Measurements from ENCODE around the gene PSTPIP2. TPM values are rescaled to one million over a fixed set of nuclear protein-coding genes. Genes with fewer than 3 reads are reported as not detected.
"Not testable (repeated sequence)": the region's sequence is repeated elsewhere in the genome, so short reads cannot be mapped to it uniquely, and the experiment has no call there.

PSTPIP2 gene
- total RNA-seq, 2 donors from 2014 or later, result 3.0 to 3.8 TPM

DNA sequence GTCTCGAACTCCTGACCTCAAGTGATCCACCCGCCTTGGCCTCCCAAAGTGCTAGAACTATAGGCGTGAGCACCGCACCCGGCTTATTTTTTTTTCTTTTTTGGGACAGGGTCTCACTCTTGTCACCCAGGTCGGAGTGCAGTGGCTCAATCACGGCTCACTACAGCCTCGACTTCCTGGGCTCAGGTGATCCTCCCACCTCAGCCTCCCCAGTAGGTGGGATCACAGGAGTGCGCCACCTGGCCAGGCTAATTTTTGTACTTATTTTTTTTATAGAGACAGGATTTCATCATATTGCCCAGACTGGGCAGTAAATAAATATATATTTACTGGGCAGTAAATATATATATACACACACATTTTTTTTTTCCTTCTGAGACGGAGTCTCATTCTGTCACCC is 23.5 kb upstream of the PSTPIP2 start:
- H3K4me3 ChIP-seq, result no peak overlapping the region
- TF ChIP-seq, protein P1, sequence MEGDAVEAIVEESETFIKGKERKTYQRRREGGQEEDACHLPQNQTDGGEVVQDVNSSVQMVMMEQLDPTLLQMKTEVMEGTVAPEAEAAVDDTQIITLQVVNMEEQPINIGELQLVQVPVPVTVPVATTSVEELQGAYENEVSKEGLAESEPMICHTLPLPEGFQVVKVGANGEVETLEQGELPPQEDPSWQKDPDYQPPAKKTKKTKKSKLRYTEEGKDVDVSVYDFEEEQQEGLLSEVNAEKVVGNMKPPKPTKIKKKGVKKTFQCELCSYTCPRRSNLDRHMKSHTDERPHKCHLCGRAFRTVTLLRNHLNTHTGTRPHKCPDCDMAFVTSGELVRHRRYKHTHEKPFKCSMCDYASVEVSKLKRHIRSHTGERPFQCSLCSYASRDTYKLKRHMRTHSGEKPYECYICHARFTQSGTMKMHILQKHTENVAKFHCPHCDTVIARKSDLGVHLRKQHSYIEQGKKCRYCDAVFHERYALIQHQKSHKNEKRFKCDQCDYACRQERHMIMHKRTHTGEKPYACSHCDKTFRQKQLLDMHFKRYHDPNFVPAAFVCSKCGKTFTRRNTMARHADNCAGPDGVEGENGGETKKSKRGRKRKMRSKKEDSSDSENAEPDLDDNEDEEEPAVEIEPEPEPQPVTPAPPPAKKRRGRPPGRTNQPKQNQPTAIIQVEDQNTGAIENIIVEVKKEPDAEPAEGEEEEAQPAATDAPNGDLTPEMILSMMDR (IDR thresholded peaks at IDR 0.05), result no peak
- H3K36me3 ChIP-seq, result peaks cover 17% of the 10 kb centered on the region
- no peak for DNase-seq
- no peaks in the 10 kb centered on the region for H3K4me1 ChIP-seq
- H3K9me3 ChIP-seq, result no peaks in the 10 kb centered on the region
- no peaks in the 10 kb centered on the region for H3K27me3 ChIP-seq
- no peak overlapping the region for H3K27ac ChIP-seq
- H3K9ac ChIP-seq (ENCODE audit: low read depth in 2 of 2, low read length in 2 of 2), result no peak overlapping the region
- intact Hi-C loops (cut with DNase I), result no loop called here

DNA sequence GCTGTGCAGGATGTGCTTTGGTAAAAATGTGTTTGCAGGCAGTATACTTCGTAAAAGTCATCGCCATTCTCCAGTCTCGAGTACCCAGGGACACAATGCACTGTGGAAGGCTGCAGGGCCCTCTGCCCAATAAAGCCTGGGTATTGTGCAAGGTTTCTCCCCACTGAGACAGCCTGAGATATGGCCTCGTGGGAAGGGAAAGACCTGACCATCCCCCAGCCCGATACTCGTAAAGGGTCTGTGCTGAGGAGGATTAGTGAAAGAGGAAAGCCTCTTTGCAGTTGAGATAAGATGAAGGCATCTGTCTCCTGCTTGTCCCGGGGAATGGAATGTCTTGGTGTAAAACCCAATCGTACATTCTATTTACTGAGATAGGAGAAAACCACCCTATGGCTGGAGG is 16.4 kb upstream of the PSTPIP2 start:
- not testable (repeated sequence) for H3K27ac ChIP-seq

DNA sequence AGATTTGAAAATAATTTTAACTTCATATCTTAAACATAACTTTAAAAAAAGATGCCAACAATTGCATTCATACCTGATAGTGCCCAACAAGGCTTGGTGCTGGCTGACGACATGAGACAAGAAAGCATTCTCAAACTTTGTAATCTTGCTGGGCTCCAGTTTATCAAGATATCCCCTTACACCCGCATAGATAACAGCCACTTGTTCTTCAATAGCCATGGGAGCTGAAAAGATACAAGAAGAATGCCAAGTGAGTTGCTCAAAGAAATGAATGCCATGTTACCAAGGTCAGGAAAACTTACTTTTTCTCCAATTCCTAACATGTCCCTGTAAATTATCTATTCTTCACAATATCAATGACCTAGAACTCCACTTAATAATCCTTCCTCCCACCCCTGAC is 12.4 kb upstream of the PSTPIP2 start:
- H3K27ac ChIP-seq, result no peak overlapping the region
- TF ChIP-seq, protein P1 (IDR thresholded peaks at IDR 0.05), result no peak
- intact Hi-C loops (cut with DNase I), result no loop called here
- no peaks in the 10 kb centered on the region for H3K4me1 ChIP-seq
- no peak for DNase-seq
- no peak overlapping the region for H3K4me3 ChIP-seq
- no peak overlapping the region for H3K9ac ChIP-seq (ENCODE audit: low read depth in 2 of 2, low read length in 2 of 2)
- peaks cover 19% of the 10 kb centered on the region for H3K36me3 ChIP-seq
- no peaks in the 10 kb centered on the region for H3K9me3 ChIP-seq
- H3K27me3 ChIP-seq, result no peaks in the 10 kb centered on the region

More for the DNA sequence above, 16.4 kb upstream of the PSTPIP2 start:
- peaks cover 39% of the 10 kb centered on the region for H3K36me3 ChIP-seq
- H3K4me1 ChIP-seq; H3K4me3 ChIP-seq; intact Hi-C loops (cut with DNase I); DNase-seq; H3K27me3 ChIP-seq; H3K9me3 ChIP-seq; H3K9ac ChIP-seq (ENCODE audit: low read depth in 2 of 2, low read length in 2 of 2): not testable (repeated sequence)

DNA sequence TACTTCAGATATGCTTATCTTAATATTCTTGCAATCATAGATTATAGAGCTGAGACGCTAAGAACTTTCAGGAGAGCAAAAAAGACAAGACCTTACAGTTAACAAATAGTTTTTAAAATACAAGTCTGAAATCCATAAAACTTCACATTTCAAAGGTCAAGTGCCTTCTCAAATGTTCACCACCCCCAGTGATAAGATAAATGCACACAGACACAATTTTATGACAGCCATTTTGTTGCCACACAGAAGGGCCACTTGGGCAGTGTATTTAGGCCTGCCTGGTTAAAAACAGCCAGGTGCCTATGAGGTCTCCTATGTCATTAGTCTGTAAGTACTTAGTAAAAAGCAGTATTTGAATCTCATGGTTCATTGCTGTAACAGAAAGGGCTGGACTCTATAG is 8.1 kb upstream of the PSTPIP2 start:
- H3K9ac ChIP-seq (ENCODE audit: low read depth in 2 of 2, low read length in 2 of 2), result no peak overlapping the region
- H3K4me1 ChIP-seq, result no peaks in the 10 kb centered on the region
- peaks cover 16% of the 10 kb centered on the region for H3K36me3 ChIP-seq
- DNase-seq, result no peak
- no peaks in the 10 kb centered on the region for H3K27me3 ChIP-seq
- no peaks in the 10 kb centered on the region for H3K9me3 ChIP-seq
- H3K27ac ChIP-seq, result no peak overlapping the region
- intact Hi-C loops (cut with DNase I), result no loop called here
- H3K4me3 ChIP-seq, result no peak overlapping the region
- TF ChIP-seq, protein P1 (IDR thresholded peaks at IDR 0.05), result no peak

DNA sequence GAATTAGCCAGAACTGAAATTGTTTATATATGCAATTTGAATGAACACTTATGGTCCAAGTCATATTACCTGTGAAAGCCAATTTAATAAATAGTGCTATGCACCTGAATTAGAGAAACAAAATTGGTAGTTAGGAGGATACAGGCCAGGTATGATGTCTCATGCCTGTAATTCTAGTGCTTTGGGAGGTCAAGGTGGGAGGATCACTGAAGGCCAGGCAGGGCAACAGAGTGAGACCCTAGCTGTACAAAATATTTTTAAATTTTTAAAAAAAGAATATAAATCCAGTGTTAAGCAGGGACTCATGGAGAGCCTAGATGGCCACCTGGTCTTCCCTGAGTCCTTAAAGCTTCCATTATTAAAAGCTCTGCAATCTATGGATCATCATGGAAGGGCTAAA is 7.3 kb upstream of the PSTPIP2 start:
- Histone ChIP-seq H3K36me3 (peaks cover 10% of the 10 kb centered on the region), H3K27me3 (no peaks in the 10 kb centered on the region), H3K9ac (ENCODE audit: low read depth in 2 of 2, low read length in 2 of 2) (no peak overlapping the region), H3K4me3 (no peak overlapping the region), H3K9me3 (no peaks in the 10 kb centered on the region), H3K27ac (no peak overlapping the region), H3K4me1 (no peaks in the 10 kb centered on the region)
- intact Hi-C loops (cut with DNase I), result loop anchor here (10.0 kb wide), 2 partner anchors 165 to 415 kb away; no protein-coding TSS in a partner anchor
- TF ChIP-seq, protein P1 (IDR thresholded peaks at IDR 0.05), result no peak
- no peak for DNase-seq

DNA sequence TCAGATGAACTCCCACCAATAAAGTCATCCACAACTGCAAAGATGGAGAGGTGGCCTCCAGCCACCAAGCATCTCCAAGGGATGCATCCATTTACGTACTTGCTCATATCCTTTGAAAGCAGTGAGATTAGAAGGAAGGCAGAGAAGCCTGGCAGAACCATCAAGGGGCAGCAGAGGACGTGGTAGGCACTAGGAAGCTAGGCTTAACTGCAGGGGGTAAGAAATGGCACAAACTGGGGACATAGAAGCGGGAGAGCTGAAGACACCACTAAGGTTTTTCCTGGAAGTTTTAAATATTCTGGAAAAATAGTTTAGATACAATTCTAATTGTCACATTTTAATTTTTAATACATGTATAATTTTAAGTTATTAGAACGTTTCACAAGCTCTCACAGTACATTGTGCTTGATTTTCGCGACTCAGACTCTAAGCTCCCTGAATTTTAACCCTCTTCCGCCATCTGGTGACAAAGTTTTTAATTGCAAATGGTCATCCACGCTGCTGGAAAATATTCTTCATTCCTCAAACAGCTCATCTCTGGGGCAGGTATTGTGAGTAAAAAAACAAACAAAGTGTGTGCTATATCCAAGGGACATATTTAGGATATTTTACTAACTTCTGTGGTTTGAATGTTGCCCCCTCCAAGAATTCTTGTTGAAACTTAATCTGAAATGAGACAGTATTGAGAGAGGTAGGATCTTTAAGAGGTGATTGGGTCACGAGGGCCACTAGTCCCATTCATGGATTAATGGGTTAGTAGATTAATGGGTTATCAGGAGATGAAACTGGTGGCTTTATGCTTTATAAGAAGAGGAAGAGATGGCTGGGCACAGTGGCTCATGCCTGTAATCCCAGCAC is 1.6 kb upstream of the PSTPIP2 start:
- Histone ChIP-seq H3K27ac (no peak overlapping the region), H3K27me3 (no peaks in the 10 kb centered on the region), H3K36me3 (no peaks in the 10 kb centered on the region), H3K4me1 (peaks cover 6% of the 10 kb centered on the region), H3K9me3 (no peaks in the 10 kb centered on the region), H3K9ac (ENCODE audit: low read depth in 2 of 2, low read length in 2 of 2) (no peak overlapping the region), H3K4me3 (no peak overlapping the region)
- TF ChIP-seq, protein P1 (IDR thresholded peaks at IDR 0.05), result peak; percentile 43
- DNase-seq, result peak; percentile 70
- intact Hi-C loops (cut with DNase I), result loop anchor here (5.0 to 10.0 kb wide), 3 partner anchors 106 to 409 kb away; partner anchors contain the start of gene EPG5
